HepG2 (cell line): Measurements from ENCODE around the gene GGT7. TPM values are rescaled to one million over a fixed set of nuclear protein-coding genes. Genes with fewer than 3 reads are reported as not detected.

ENCODE experiments used
- ATF7 ChIP-seq, 2 experiments: fragments of 450-650 bp in 1 of 2; sonication (generic) in 1 of 2; formaldehyde crosslinking in 1 of 2; IDR thresholded peaks; 2 replicates each; pipeline versions ENCODE4 v1.4.0 to v1.6.1; 2016 to 2020; ENCODE audit warnings: antibody characterized with exemption in 1 of 2, mild to moderate bottlenecking in 1 of 2, missing genetic modification reagents in 1 of 2
- ATF7-NPFF ChIP-seq: sonication (generic); formaldehyde crosslinking; IDR thresholded peaks from 2 replicates; pipeline ENCODE4 v1.8.1; 2023; ENCODE audit warnings: mild to moderate bottlenecking, low read depth, missing genetic modification reagents, moderate library complexity
- CBFB ChIP-seq: sonication (generic); formaldehyde crosslinking; IDR thresholded peaks from 2 replicates; pipeline ENCODE4 v1.4.0; 2020; ENCODE audit warnings: missing genetic modification reagents
- CCAR2 ChIP-seq: fragments of 200-400 bp; formaldehyde crosslinking; optimal IDR thresholded peaks from 2 replicates; pipeline ENCODE3; 2018; ENCODE audit warnings: low read depth, mild to moderate bottlenecking, low read length, moderate library complexity
- FOXA1 ChIP-seq, 2 experiments: fragments of 450-650 bp in 1 of 2; sonication (generic) in 1 of 2; formaldehyde crosslinking in 1 of 2; IDR thresholded peaks; 2 replicates each; pipeline versions ENCODE4 v1.4.0 to v1.6.1; 2016 to 2020; ENCODE audit warnings: missing genetic modification reagents in 1 of 2
- MAZ ChIP-seq, 2 experiments: sonication (generic) in 1 of 2; formaldehyde crosslinking in 1 of 2; IDR thresholded peaks; 2 replicates each; pipeline versions ENCODE4 v1.5.0 to v1.6.1; 2012 to 2020; ENCODE audit warnings: low read depth in 2 of 2, mild to moderate bottlenecking in 2 of 2, borderline replicate concordance in 1 of 2, improper control_type of control experiment in 1 of 2, low read length in 1 of 2, missing genetic modification reagents in 1 of 2, moderate library complexity in 1 of 2
- MED13 ChIP-seq: sonication (generic); formaldehyde crosslinking; IDR thresholded peaks from 2 replicates; pipeline ENCODE4 v1.5.0; 2020; ENCODE audit warnings: missing genetic modification reagents
- NFYB ChIP-seq: sonication (generic); formaldehyde crosslinking; IDR thresholded peaks from 2 replicates; pipeline ENCODE4 v1.4.0; 2020; ENCODE audit warnings: missing genetic modification reagents
- RERE ChIP-seq: IDR thresholded peaks from 2 replicates; pipeline ENCODE4 v1.6.1; 2016; ENCODE audit warnings: low read depth, missing genetic modification reagents, missing compliant biosample characterization
- ZGPAT ChIP-seq: IDR thresholded peaks from 2 replicates; pipeline ENCODE4 v1.6.1; 2016; ENCODE audit warnings: mild to moderate bottlenecking
- ZMYM4 ChIP-seq: sonication (generic); formaldehyde crosslinking; IDR thresholded peaks from 2 replicates; pipeline ENCODE4 v1.8.1; 2023; ENCODE audit warnings: mild to moderate bottlenecking, missing genetic modification reagents
- ZNF121 ChIP-seq: sonication (generic); formaldehyde crosslinking; IDR thresholded peaks from 2 replicates; pipeline ENCODE4 v1.5.0; 2020; ENCODE audit warnings: mild to moderate bottlenecking, missing genetic modification reagents
- ZNF558 ChIP-seq: sonication (generic); formaldehyde crosslinking; IDR thresholded peaks from 2 replicates; pipeline ENCODE4 v1.9.0; 2022; ENCODE audit warnings: mild to moderate bottlenecking, missing genetic modification reagents, borderline replicate concordance
- ZNF710 ChIP-seq: sonication (generic); formaldehyde crosslinking; IDR thresholded peaks from 2 replicates; pipeline ENCODE4 v1.5.0; 2020; ENCODE audit warnings: mild to moderate bottlenecking, missing genetic modification reagents, borderline replicate concordance
- ZNF83 ChIP-seq: sonication (generic); formaldehyde crosslinking; IDR thresholded peaks from 2 replicates; pipeline ENCODE4 v1.4.0; 2020; ENCODE audit warnings: missing genetic modification reagents, mild to moderate bottlenecking, borderline replicate concordance
- ZSCAN5A ChIP-seq: sonication (generic); formaldehyde crosslinking; IDR thresholded peaks from 2 replicates; pipeline ENCODE4 v1.8.0; 2022; ENCODE audit warnings: mild to moderate bottlenecking, missing genetic modification reagents, borderline replicate concordance
- polyA plus RNA-seq, 8 experiments: library from polyadenylated mRNA; depleted of rRNA in 3 of 8; stranded (reverse) in 7 of 8; unstranded in 1 of 8; fragments of >200 nt; fragmentation: Illumina TruSeq in 4 of 8; extraction: Trizol in 4 of 8; gene quantifications; 2 replicates each; pipeline versions ENCODE4 v1.2.1 to v1.2.3, GENCODE V29; 2011 to 2016; ENCODE audit warnings: low read depth in 4 of 8, missing spikeins in 1 of 8, mixed read lengths in 1 of 8; ENCODE audit not compliant: insufficient read depth in 1 of 8
- total RNA-seq, 5 experiments: library from RNA; depleted of rRNA; stranded (reverse); fragments of >200 nt; fragmentation: Illumina TruSeq; extraction: Trizol; gene quantifications; 2 replicates each; pipeline ENCODE4 v1.2.3, GENCODE V29; 2016; ENCODE audit warnings: low read depth in 1 of 5

Gene GGT7
- total and polyA plus RNA-seq, 2 of the 13 experiments (the other 11 are each of a cell fraction or from before 2014, with no cell fraction given), result 6.6 to 23.0 TPM

- peak; percentile 59 for TF ChIP-seq ZGPAT
- no peak for TF ChIP-seq CBFB (CRISPR knock-in tag)
- no peak for TF ChIP-seq FOXA1 (IDR thresholded peaks at IDR 0.05)
- TF ChIP-seq FOXA1 (CRISPR knock-in tag; IDR thresholded peaks at IDR 0.05), result peak; percentile 31; the same call in 1 of the 2 replicates
- no peak for TF ChIP-seq NFYB (CRISPR knock-in tag)
- TF ChIP-seq ATF7 (IDR thresholded peaks at IDR 0.05), result no peak
- TF ChIP-seq ATF7 (CRISPR knock-in tag; IDR thresholded peaks at IDR 0.05), result no peak
- no peak for TF ChIP-seq ZNF83 (CRISPR knock-in tag)
- no peak; the same call in none of the 2 replicates for TF ChIP-seq MAZ (IDR thresholded peaks at IDR 0.05; ENCODE audit: borderline replicate concordance, low read depth, low read length)
- no peak; the same call in 1 of the 2 replicates for TF ChIP-seq MAZ (CRISPR knock-in tag; IDR thresholded peaks at IDR 0.05; ENCODE audit: low read depth)
- TF ChIP-seq ZNF558, result no peak; the same call in 1 of the 2 replicates
- TF ChIP-seq ZMYM4 (CRISPR knock-in tag), result peak; percentile 51; the same call in 1 of the 2 replicates
- TF ChIP-seq CCAR2, result peak; percentile 20
- TF ChIP-seq ZNF710 (CRISPR knock-in tag), result 0 out of 2 replicates have a peak, but pooled peaks have one; percentile 57
- TF ChIP-seq RERE, result 0 out of 2 replicates have a peak, but pooled peaks have one; percentile 15
- TF ChIP-seq MED13 (CRISPR knock-in tag), result no peak
- no peak for TF ChIP-seq ZSCAN5A (CRISPR knock-in tag)
- 0 out of 2 replicates have a peak, but pooled peaks have one; percentile 0 for TF ChIP-seq ATF7-NPFF
- TF ChIP-seq ZNF121 (CRISPR knock-in tag), result no peak
Observed at GRCh38 chr20:34825530-34826362, 46.9 kb downstream of the GGT7 start, which contains the start of gene NCOA6 (continued).
